ENCODE measurements around the gene ACER3.

GRCh38 chr11:77044886-77045285 is 184.2 kb downstream of the ACER3 start:
- TF ChIP-seq CTCF (IDR thresholded peaks at IDR 0.05) (no peak), NR3C1 (CRISPR knock-in tag; conservative IDR thresholded peaks at IDR 0.05; ENCODE audit: low read depth) (no peak), E2F4 (CRISPR knock-in tag; IDR thresholded peaks at IDR 0.05; ENCODE audit: borderline replicate concordance, low read depth) (no peak), FOXP4 (CRISPR knock-in tag; IDR thresholded peaks at IDR 0.05) (no peak), MLX (CRISPR knock-in tag; IDR thresholded peaks at IDR 0.05) (no peak), CREB1 (CRISPR knock-in tag; IDR thresholded peaks at IDR 0.05) (no peak)

Measured in WTC11 (cell line).